WTC11 (cell line): Measurements from ENCODE around the gene TCF7L2. TPM values are rescaled to one million over a fixed set of nuclear protein-coding genes. Genes with fewer than 3 reads are reported as not detected.
A peak's percentile ranks its signal among the peaks of the same experiment; 100 is the strongest.

Experiments
- ATAC-seq: fragments of 200-7000 bp; cut with Tn5 transposase; 2 replicates; pipeline ENCODE4 v1.10.0; 2021; ENCODE audit warnings: mild to moderate bottlenecking, moderate library complexity
- CTCF ChIA-PET: fragments of 300-600 bp; sonication (Branson Sonifier 250); formaldehyde crosslinking; loops from one replicate; lab custom pipeline; 2021; ENCODE audit warnings: antibody characterized with exemption; lab: Charles Lee
- POLR2A ChIA-PET: fragments of 350-600 bp; sonication (Branson Sonifier 250); formaldehyde crosslinking; loops from one replicate; lab custom pipeline; 2021; ENCODE audit warnings: antibody characterized with exemption; lab: Charles Lee
- DNase-seq: peaks from one replicate; pipeline ENCODE4 v3.0.0; 2021; ENCODE audit warnings: low spot score
- H3K27ac Mint-ChIP-seq: 2 replicates; pipeline ENCODE4 v1.8.0; 2021; ENCODE audit warnings: mixed read lengths
- H3K27me3 Mint-ChIP-seq: 2 replicates; pipeline ENCODE4 v1.8.0; 2021; ENCODE audit warnings: low read depth, mild to moderate bottlenecking, moderate library complexity, mixed read lengths
- H3K36me3 Mint-ChIP-seq: 2 replicates; pipeline ENCODE4 v1.8.0; 2021; ENCODE audit warnings: mixed read lengths
- H3K4me1 Mint-ChIP-seq: 2 replicates; pipeline ENCODE4 v1.8.0; 2022; ENCODE audit warnings: mixed read lengths
- H3K4me3 Mint-ChIP-seq: 2 replicates; pipeline ENCODE4 v1.8.0; 2021; ENCODE audit warnings: mild to moderate bottlenecking, moderate library complexity, mixed read lengths
- H3K9me3 Mint-ChIP-seq: 2 replicates; pipeline ENCODE4 v1.8.0; 2021; ENCODE audit warnings: mixed read lengths
- FOXP4 ChIP-seq: sonication (generic); formaldehyde crosslinking; IDR thresholded peaks from 2 replicates; pipeline ENCODE4 v1.8.0; 2022; ENCODE audit warnings: mild to moderate bottlenecking, missing genetic modification reagents
- JAZF1 ChIP-seq: fragments of 250-450 bp; sonication (Bioruptor Pico); IDR thresholded peaks from 2 replicates; pipeline ENCODE4 v1.9.0; 2021; ENCODE audit warnings: moderate library complexity, mild to moderate bottlenecking, inconsistent platforms
- MAX ChIP-seq: sonication (generic); formaldehyde crosslinking; IDR thresholded peaks from 2 replicates; pipeline ENCODE4 v1.8.0; 2022; ENCODE audit warnings: mild to moderate bottlenecking, missing genetic modification reagents
- PRRX2 ChIP-seq: fragments of 250-450 bp; sonication (Bioruptor Pico); IDR thresholded peaks from 2 replicates; pipeline ENCODE4 v1.8.0; 2021; ENCODE audit warnings: mild to moderate bottlenecking
- SMAD3 ChIP-seq: sonication (generic); formaldehyde crosslinking; IDR thresholded peaks from 2 replicates; pipeline ENCODE4 v1.8.0; 2022; ENCODE audit warnings: missing genetic modification reagents, mild to moderate bottlenecking, borderline replicate concordance
- USF1 ChIP-seq: sonication (generic); formaldehyde crosslinking; IDR thresholded peaks from 2 replicates; pipeline ENCODE4 v1.8.0; 2022; ENCODE audit warnings: mild to moderate bottlenecking, missing genetic modification reagents
- ZNF138 ChIP-seq: sonication (generic); formaldehyde crosslinking; conservative IDR thresholded peaks from 2 replicates; pipeline ENCODE4 v1.8.1; 2022; ENCODE audit warnings: mild to moderate bottlenecking, moderate library complexity, missing genetic modification reagents
- ZNF281 ChIP-seq: sonication (generic); formaldehyde crosslinking; IDR thresholded peaks from 2 replicates; pipeline ENCODE4 v1.8.0; 2023; ENCODE audit warnings: mild to moderate bottlenecking, missing genetic modification reagents
- total RNA-seq: library from RNA; stranded (reverse); gene quantifications from 3 replicates; pipeline ENCODE4 v1.2.3, GENCODE V29; 2021
- TF ChIP-seq, protein P1 (sequence below): fragments of 250-450 bp; sonication (Bioruptor Pico); IDR thresholded peaks from 2 replicates; pipeline ENCODE4 v1.9.0; 2021; ENCODE audit warnings: mild to moderate bottlenecking, borderline replicate concordance
- TF ChIP-seq, protein P2 (sequence below): fragments of 250-450 bp; sonication (Bioruptor Pico); IDR thresholded peaks from 2 replicates; pipeline ENCODE4 v1.9.0; 2021; ENCODE audit warnings: moderate library complexity, mild to moderate bottlenecking, inconsistent platforms, borderline replicate concordance
- TF ChIP-seq, protein P3 (sequence below): fragments of 250-450 bp; sonication (Bioruptor Pico); IDR thresholded peaks from 2 replicates; pipeline ENCODE4 v2.1.2; 2022; ENCODE audit warnings: mild to moderate bottlenecking, moderate library complexity

Gene TCF7L2
- total RNA-seq, 1 experiment from 2014 or later, result 44.5 TPM

DNA sequence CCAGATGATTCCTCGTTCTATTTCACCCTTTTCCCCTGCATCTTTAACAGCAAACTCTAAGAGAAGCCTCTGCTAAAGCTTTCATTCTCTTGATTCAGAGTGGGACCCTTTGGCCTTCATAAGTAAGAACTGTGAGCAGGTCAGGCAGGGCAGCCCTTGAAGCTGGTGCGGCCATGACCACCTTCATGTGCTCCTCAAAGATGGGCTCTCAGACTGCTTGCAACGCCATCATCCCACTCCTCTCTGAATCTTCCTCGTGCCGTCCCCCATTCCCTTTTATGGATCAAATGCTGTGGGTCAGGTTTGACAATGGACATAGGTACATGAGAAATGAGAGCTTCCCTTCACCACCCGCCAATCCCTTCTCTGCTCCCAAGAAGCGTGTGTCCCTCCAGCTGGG lies 207.4 kb downstream of the TCF7L2 start (continued):
- TF ChIP-seq, protein P1, sequence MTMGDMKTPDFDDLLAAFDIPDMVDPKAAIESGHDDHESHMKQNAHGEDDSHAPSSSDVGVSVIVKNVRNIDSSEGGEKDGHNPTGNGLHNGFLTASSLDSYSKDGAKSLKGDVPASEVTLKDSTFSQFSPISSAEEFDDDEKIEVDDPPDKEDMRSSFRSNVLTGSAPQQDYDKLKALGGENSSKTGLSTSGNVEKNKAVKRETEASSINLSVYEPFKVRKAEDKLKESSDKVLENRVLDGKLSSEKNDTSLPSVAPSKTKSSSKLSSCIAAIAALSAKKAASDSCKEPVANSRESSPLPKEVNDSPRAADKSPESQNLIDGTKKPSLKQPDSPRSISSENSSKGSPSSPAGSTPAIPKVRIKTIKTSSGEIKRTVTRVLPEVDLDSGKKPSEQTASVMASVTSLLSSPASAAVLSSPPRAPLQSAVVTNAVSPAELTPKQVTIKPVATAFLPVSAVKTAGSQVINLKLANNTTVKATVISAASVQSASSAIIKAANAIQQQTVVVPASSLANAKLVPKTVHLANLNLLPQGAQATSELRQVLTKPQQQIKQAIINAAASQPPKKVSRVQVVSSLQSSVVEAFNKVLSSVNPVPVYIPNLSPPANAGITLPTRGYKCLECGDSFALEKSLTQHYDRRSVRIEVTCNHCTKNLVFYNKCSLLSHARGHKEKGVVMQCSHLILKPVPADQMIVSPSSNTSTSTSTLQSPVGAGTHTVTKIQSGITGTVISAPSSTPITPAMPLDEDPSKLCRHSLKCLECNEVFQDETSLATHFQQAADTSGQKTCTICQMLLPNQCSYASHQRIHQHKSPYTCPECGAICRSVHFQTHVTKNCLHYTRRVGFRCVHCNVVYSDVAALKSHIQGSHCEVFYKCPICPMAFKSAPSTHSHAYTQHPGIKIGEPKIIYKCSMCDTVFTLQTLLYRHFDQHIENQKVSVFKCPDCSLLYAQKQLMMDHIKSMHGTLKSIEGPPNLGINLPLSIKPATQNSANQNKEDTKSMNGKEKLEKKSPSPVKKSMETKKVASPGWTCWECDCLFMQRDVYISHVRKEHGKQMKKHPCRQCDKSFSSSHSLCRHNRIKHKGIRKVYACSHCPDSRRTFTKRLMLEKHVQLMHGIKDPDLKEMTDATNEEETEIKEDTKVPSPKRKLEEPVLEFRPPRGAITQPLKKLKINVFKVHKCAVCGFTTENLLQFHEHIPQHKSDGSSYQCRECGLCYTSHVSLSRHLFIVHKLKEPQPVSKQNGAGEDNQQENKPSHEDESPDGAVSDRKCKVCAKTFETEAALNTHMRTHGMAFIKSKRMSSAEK (CRISPR knock-in tag), result no peak
- TF ChIP-seq, all 79 proteins: peak for 0

GRCh38 chr10:113158183-113158582 lies 208.1 kb downstream of the TCF7L2 start:
- ATAC-seq (peak; percentile 57), DNase-seq (no peak)
- Mint-ChIP-seq H3K27ac (no peak overlapping the region), H3K36me3 (peaks cover 67% of the 10 kb centered on the region), H3K4me3 (no peak overlapping the region), H3K9me3 (no peaks in the 10 kb centered on the region), H3K4me1 (peaks cover 42% of the 10 kb centered on the region), H3K27me3 (no peaks in the 10 kb centered on the region)
- TF ChIP-seq ZNF281, result no peak
- TF ChIP-seq PRRX2 (CRISPR knock-in tag), result no peak
- TF ChIP-seq USF1, result no peak
- TF ChIP-seq FOXP4 (CRISPR knock-in tag), result no peak
- TF ChIP-seq SMAD3 (CRISPR knock-in tag), result no peak
- no peak for TF ChIP-seq JAZF1
- TF ChIP-seq, protein P2, sequence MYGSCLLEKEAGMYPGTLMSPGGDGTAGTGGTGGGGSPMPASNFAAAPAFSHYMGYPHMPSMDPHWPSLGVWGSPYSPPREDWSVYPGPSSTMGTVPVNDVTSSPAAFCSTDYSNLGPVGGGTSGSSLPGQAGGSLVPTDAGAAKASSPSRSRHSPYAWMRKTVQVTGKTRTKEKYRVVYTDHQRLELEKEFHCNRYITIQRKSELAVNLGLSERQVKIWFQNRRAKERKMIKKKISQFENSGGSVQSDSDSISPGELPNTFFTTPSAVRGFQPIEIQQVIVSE (CRISPR knock-in tag), result no peak
- TF ChIP-seq, protein P3, sequence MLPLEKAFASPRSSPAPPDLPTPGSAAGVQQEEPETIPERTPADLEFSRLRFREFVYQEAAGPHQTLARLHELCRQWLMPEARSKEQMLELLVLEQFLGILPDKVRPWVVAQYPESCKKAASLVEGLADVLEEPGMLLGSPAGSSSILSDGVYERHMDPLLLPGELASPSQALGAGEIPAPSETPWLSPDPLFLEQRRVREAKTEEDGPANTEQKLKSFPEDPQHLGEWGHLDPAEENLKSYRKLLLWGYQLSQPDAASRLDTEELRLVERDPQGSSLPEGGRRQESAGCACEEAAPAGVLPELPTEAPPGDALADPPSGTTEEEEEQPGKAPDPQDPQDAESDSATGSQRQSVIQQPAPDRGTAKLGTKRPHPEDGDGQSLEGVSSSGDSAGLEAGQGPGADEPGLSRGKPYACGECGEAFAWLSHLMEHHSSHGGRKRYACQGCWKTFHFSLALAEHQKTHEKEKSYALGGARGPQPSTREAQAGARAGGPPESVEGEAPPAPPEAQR, result no peak
- no peak for TF ChIP-seq MAX
- TF ChIP-seq ZNF138, result no peak
- ChIA-PET CTCF (interaction anchor here (1.1 kb wide), 1 partner anchor 58 kb away, joined by 3 read pairs; no protein-coding TSS in a partner anchor), POLR2A (no interaction called here)
